GM12874 (cell line): ENCODE measurements around the gene PTPN3.

Experiments used
- TF ChIP-seq, protein P1 (sequence below): IDR thresholded peaks from 2 replicates; pipeline ENCODE4 v1.5.1; 2011; ENCODE audit warnings: low read depth, mild to moderate bottlenecking, control low read depth, low read length, moderate library complexity; ENCODE audit not compliant: insufficient read depth

PTPN3 gene

DNA sequence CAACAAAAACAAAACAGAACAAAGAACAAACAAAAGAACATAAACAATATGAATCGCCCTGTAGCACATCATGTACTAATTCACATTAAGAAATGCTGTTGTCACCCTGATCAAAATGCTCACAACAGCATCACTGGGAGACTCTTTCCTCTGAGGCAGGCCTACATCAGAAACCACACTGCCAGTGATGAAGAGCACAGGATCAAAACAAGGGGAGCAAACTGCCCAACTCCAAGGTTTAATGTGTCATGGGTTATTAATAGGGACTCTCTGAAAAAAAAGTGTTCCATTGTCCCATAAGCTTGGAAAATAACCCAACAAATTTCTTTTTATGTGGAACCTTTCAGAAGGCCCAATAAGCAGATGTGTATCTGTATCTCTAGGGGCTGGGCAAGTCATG lies 74.2 kb downstream of the PTPN3 start:
- TF ChIP-seq, protein P1, sequence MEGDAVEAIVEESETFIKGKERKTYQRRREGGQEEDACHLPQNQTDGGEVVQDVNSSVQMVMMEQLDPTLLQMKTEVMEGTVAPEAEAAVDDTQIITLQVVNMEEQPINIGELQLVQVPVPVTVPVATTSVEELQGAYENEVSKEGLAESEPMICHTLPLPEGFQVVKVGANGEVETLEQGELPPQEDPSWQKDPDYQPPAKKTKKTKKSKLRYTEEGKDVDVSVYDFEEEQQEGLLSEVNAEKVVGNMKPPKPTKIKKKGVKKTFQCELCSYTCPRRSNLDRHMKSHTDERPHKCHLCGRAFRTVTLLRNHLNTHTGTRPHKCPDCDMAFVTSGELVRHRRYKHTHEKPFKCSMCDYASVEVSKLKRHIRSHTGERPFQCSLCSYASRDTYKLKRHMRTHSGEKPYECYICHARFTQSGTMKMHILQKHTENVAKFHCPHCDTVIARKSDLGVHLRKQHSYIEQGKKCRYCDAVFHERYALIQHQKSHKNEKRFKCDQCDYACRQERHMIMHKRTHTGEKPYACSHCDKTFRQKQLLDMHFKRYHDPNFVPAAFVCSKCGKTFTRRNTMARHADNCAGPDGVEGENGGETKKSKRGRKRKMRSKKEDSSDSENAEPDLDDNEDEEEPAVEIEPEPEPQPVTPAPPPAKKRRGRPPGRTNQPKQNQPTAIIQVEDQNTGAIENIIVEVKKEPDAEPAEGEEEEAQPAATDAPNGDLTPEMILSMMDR = no peak

GRCh38 chr9:109422641-109423040 lies 75.5 kb downstream of the PTPN3 start:
- TF ChIP-seq, protein P1 = no peak

DNA sequence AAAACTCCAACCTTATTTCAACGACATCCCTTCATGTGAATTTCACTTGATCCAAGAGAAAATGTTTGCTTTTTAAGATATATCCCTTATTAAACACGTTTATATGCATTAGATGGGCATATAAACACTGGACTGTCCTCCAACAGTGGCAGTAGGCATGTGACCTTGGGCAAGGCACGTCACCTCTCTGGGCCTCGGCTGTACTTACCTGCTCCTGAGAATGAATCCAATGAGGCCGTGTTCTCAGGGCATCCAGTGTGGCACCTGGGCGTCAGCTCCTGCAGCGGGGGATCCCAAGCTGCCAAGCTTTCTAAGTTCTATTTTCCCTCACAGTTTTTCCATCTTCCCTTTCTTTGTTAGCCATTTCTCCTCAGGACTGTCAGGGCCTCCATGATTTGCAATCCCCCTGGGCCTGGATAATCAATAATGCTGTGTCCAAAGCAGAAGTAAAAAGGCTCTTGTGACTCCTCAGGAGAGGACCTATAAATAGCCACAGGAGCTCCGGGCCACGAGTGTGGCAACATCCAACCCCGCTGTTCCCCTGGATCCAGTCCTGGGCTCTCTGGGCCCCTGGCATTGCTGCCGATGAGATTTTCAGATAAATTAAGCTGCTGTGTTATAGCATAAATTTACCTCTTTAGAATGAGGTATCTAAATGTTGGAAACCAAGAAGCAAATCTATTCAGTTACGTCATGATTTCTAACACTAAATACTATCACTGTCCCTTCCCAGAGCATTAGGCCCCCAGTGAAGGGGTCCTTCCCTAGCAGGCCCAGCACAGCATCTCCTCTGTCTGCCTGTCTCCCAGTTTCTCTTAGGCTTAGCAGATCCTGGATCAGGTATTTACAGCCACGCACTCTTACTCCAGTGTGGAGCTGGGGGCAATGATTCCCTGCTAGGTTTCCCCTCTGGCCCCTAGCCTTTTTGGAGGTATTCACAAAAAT lies 76.8 kb downstream of the PTPN3 start:
- TF ChIP-seq, protein P1 = no peak

DNA sequence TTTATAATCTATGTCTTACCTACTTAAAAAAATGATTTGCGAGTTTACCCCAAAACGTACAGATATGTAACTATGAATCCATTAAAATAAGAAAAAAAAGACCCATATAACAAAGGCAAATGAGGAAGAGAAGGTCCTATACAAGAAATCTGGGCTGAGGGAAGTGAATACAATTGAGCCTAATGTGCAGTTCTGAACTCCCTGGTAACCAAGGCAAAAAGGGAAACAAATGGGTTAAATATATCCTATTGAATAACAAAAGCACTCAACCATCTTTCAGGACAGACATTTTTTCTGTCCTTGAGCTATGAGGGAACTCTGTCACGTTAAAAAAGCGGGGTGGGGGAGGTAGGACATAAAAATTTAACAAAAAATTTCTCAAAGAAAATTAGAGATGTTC lies 78.6 kb downstream of the PTPN3 start:
- TF ChIP-seq, protein P1 = no peak

DNA sequence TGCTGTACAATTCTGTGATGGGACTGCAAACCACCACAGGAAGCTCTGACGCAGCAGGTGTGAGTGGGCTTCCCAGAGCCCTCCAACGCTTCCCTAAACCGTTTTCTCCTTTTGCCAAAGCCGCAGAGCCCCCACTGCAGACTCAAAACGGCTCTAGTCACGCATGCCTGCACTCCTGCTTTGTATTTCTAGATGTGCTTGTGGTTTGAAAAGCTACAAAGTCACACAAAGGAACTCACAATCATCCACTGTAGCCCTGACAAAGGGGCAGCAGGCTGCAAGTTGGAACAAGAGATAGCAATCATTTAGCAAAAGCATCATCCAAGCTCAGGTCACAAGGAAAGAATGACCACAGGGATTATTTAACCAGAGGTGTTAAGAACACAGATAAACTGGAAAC lies 79.3 kb downstream of the PTPN3 start:
- TF ChIP-seq, protein P1 = no peak

DNA sequence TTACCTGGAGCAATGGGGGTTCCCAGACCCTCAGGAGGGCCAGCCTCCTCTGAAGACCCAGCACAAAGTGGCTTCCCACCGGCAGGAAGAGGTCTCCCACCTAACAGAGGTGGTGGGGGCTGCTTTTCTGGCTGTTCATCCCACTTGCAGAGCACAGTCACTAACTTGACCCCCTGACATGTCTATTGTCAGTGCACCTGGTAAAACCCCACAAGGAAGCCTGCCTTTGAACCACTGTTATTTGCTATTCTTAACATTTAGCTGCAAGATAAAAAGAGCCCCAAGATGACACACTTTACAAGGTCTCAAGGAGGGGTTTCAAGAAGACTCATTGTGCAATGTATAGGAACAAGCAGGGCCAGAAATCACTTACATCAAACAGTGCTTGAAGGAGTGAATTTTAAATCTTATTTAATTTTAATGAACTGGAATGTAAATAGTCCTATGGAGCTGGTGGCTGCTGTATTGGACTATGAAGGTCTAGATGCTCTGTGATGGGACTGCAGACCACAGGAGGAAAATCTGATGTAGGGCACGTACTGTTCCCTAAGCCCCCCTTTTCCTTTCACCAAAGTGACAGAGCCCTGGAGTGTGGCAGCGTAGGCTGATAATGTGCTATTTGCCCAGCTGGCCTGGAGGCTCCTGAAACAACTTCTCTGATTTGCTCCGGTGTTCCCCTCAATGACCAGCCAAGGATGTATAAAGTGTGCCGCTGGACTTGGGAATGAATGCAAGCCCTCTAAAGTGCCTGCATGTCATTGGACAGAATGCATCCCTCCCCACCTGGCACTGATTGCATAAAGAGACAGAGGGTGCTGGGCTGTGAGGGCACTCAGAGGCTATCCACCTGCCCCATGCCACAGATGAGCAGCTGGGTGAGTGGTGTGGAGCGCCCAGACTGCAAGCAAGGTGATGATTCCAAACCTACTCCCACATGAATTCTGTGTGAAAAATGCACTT lies 80.2 kb downstream of the PTPN3 start:
- TF ChIP-seq, protein P1 = no peak

GRCh38 chr9:109417054-109417453 lies 81.1 kb downstream of the PTPN3 start:
- TF ChIP-seq, protein P1 = no peak
